GM12878 (cell line): ENCODE data around the gene ARHGEF11. TPM values are rescaled to one million over a fixed set of nuclear protein-coding genes. Genes with fewer than 3 reads are reported as not detected.

Source experiments
- ATAC-seq: fragments of 200-7000 bp; cut with Tn5 transposase; 3 replicates; pipeline ENCODE4 v1.9.1; 2020; ENCODE audit warnings: mild to moderate bottlenecking, moderate library complexity
- BruUV-seq: library from RNA; stranded (reverse); fragments of 400-500 nt; replicated peaks from 2 replicates; lab custom pipeline; 2021; lab: Mats Ljungman, UMichigan
- CTCF ChIA-PET: fragments of 300-600 bp; sonication (Branson Sonifier 250); formaldehyde crosslinking; extraction: SDS; loops from one replicate; lab custom pipeline; 2021; ENCODE audit warnings: inconsistent platforms; lab: Yijun Ruan, JAX
- POLR2A ChIA-PET: fragments of 350-600 bp; formaldehyde crosslinking; extraction: SDS; loops from one replicate; lab custom pipeline; 2021; ENCODE audit warnings: inconsistent platforms; lab: Charles Lee
- RAD21 ChIA-PET: fragments of 300-600 bp; sonication (Branson Sonifier 250); formaldehyde crosslinking; loops from one replicate; lab custom pipeline; 2023; ENCODE audit warnings: antibody characterized with exemption; ENCODE audit not compliant: unreplicated experiment; lab: Charles Lee
- SMC1A ChIA-PET: fragments of 300-600 bp; sonication (Branson Sonifier 250); formaldehyde crosslinking; loops from one replicate; lab custom pipeline; 2023; ENCODE audit not compliant: unreplicated experiment, uncharacterized antibody; lab: Charles Lee
- DNase-seq: peaks from one replicate; pipeline ENCODE4 v3.0.0-alpha.2; 2011; ENCODE audit warnings: low read depth, low spot score
- FAIRE-seq: peaks from 3 replicates; lab custom pipeline; 2011; peaks lifted over from hg19 to GRCh38; lab: Jason Lieb, UNC
- H2AFZ ChIP-seq: 2 replicates; pipeline ENCODE4 v1.6.0; 2011; ENCODE audit warnings: low read depth, low read length, control low read depth; ENCODE audit not compliant: control insufficient read depth
- H3K27ac ChIP-seq: 2 replicates; pipeline ENCODE4 v1.5.1; 2011; ENCODE audit warnings: control low read depth; ENCODE audit not compliant: control insufficient read depth, insufficient read depth
- H3K27me3 ChIP-seq, 2 experiments: replicated peaks in 1 of 2; 2 replicates each; pipeline versions ENCODE4 v1.6.0 to v1.6.1; 2011; ENCODE audit warnings: low read length in 1 of 2; ENCODE audit not compliant: control insufficient read depth in 2 of 2, insufficient read depth in 2 of 2
- H3K36me3 ChIP-seq, 2 experiments: 2 replicates each; pipeline ENCODE4 v1.5.1; 2011; ENCODE audit warnings: low read length in 1 of 2; ENCODE audit not compliant: control insufficient read depth in 2 of 2, insufficient read depth in 2 of 2
- H3K4me1 ChIP-seq: 2 replicates; pipeline ENCODE4 v1.6.1; 2011; ENCODE audit warnings: mild to moderate bottlenecking, low read length, moderate library complexity, mixed read lengths; ENCODE audit not compliant: control insufficient read depth, insufficient read depth
- H3K4me2 ChIP-seq: 2 replicates; pipeline ENCODE4 v1.6.0; 2011; ENCODE audit warnings: control low read depth; ENCODE audit not compliant: control insufficient read depth, insufficient read depth
- H3K4me3 ChIP-seq: fragments of 200-600 bp; sonication (generic); 2 replicates; pipeline ENCODE4 v1.5.1; 2016
- H3K79me2 ChIP-seq: 2 replicates; pipeline ENCODE4 v1.6.0; 2011; ENCODE audit warnings: low read length; ENCODE audit not compliant: control insufficient read depth, insufficient read depth
- H3K9ac ChIP-seq: 2 replicates; pipeline ENCODE4 v1.8.0; 2011; ENCODE audit warnings: low read length, control low read depth, mixed read lengths; ENCODE audit not compliant: control insufficient read depth, insufficient read depth
- H3K9me3 ChIP-seq: replicated peaks from 3 replicates; pipeline ENCODE4 v1.5.1; 2011; ENCODE audit warnings: mild to moderate bottlenecking, low read length; ENCODE audit not compliant: control insufficient read depth, insufficient read depth
- H4K20me1 ChIP-seq: 2 replicates; pipeline ENCODE4 v1.6.0; 2011; ENCODE audit not compliant: control insufficient read depth, insufficient read depth
- ATF7 ChIP-seq: fragments of 450-650 bp; IDR thresholded peaks from 2 replicates; pipeline ENCODE4 v1.6.1; 2016; ENCODE audit warnings: low read depth, mild to moderate bottlenecking
- CHD2 ChIP-seq: IDR thresholded peaks from 2 replicates; pipeline ENCODE4 v1.6.1; 2011; ENCODE audit warnings: low read depth, low read length, improper control_type of control experiment, borderline replicate concordance
- EED ChIP-seq: sonication (generic); IDR thresholded peaks from 2 replicates; pipeline ENCODE4 v1.6.1; 2016; ENCODE audit warnings: antibody characterized with exemption, low read depth
- EGR1 ChIP-seq, 2 experiments: IDR thresholded peaks; 1 replicate in 1 of 2; 2 replicates in 1 of 2; pipeline ENCODE4 v1.6.1; 2011 to 2012; ENCODE audit warnings: low read depth in 2 of 2, low read length in 2 of 2, borderline replicate concordance in 1 of 2, mild to moderate bottlenecking in 1 of 2, moderate library complexity in 1 of 2
- RAD21 ChIP-seq: IDR thresholded peaks from 2 replicates; pipeline ENCODE4 v1.6.1; 2011; ENCODE audit warnings: mild to moderate bottlenecking, low read depth, low read length, moderate library complexity; ENCODE audit not compliant: insufficient read depth
- SMC3 ChIP-seq: IDR thresholded peaks from 2 replicates; pipeline ENCODE4 v1.6.1; 2011; ENCODE audit warnings: low read length, improper control_type of control experiment, borderline replicate concordance
- STAT3 ChIP-seq: IDR thresholded peaks from 2 replicates; pipeline ENCODE4 v1.6.1; 2011; ENCODE audit warnings: low read depth, low read length, improper control_type of control experiment
- TAF1 ChIP-seq: IDR thresholded peaks from 2 replicates; pipeline ENCODE4 v1.6.1; 2011; ENCODE audit warnings: mild to moderate bottlenecking, low read depth, low read length, borderline replicate concordance
- YY1 ChIP-seq: IDR thresholded peaks from 2 replicates; pipeline ENCODE4 v1.6.1; 2011; ENCODE audit warnings: low read depth, mild to moderate bottlenecking, low read length
- WGBS: methylation state at CpG from one replicate; pipeline ENCODE4 v1.1.6; 2016; ENCODE audit warnings: low lambda C conversion rate; ENCODE audit not compliant: insufficient replicate concordance, insufficient coverage; ENCODE audit errors: missing lambda C conversion rate; 5-methylcytosine and 5-hydroxymethylcytosine counted together
- in situ Hi-C: fragments of 300-500 bp; cut with MboI; formaldehyde crosslinking; loops from 9 replicates; pipeline ENCODE4 v1.14.3; 2018; ENCODE audit warnings: mixed read lengths
- intact Hi-C: fragments of 100-400 bp; cut with micrococcal nuclease; formaldehyde crosslinking; loops from one replicate; pipeline ENCODE4 v1.14.2; 2022; ENCODE audit not compliant: unreplicated experiment
- polyA plus RNA-seq, 11 experiments: library from polyadenylated mRNA; depleted of rRNA in 4 of 11; unstranded in 6 of 11; stranded (reverse) in 5 of 11; fragments of >200 nt; fragmentation: Nextera tagmentation in 4 of 11; fragmentation: Illumina TruSeq in 1 of 11; extraction: Ambion mirVana in 4 of 11; extraction: Trizol in 1 of 11; gene quantifications; 1 replicate in 1 of 11; 2 replicates in 10 of 11; pipeline versions ENCODE4 v1.2.1 to v1.2.3, GENCODE V29; 2011 to 2016; ENCODE audit warnings: inconsistent platforms in 2 of 11, missing spikeins in 2 of 11, low read depth in 1 of 11
- total RNA-seq, 4 experiments: library from RNA; depleted of rRNA in 3 of 4; stranded (reverse); fragments of >200 nt in 3 of 4; fragmentation: Illumina TruSeq in 1 of 4; extraction: Trizol in 1 of 4; gene quantifications; 2 replicates each; pipeline versions ENCODE4 v1.2.1 to v1.2.3, GENCODE V29; 2013 to 2021
- TF ChIP-seq, protein P1 (sequence below), 3 experiments: IDR thresholded peaks in 2 of 3; conservative IDR thresholded peaks in 1 of 3; 2 replicates each; pipeline ENCODE4 v1.5.1; 2011; ENCODE audit warnings: low read depth in 3 of 3, low read length in 3 of 3, mild to moderate bottlenecking in 3 of 3, control low read depth in 2 of 3, moderate library complexity in 2 of 3, inconsistent platforms in 1 of 3, mixed read lengths in 1 of 3; ENCODE audit not compliant: control insufficient read depth in 2 of 3, insufficient read depth in 1 of 3; ENCODE audit errors: extremely low read depth in 1 of 3

Gene ARHGEF11
- total and polyA plus RNA-seq, 10 of the 15 experiments (the other 5 are each of a cell fraction or from before 2014, with no cell fraction given): 0.05 to 12.7 (median 1.8) TPM

DNA sequence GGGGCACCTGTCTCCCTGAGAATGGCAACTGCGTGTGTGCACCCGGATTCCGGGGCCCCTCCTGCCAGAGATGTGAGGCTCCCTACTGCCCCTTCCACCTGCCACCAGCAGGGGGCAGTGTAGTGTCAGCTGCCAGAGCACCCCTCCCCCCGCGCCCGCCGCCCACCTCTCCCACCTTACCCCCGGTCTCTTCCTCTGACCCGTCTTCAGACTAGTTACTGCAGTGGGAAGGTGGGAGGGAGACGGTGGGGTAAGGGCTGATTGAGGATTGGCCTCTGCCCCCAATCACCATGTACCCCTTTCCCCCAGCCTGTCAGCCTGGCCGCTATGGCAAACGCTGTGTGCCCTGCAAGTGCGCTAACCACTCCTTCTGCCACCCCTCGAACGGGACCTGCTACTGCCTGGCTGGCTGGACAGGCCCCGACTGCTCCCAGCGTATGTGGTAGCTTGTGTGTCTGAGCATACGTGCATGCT, 135.2 kb downstream of the ARHGEF11 start:
- no peak overlapping the region for H2AFZ ChIP-seq
- no peaks in the 10 kb centered on the region for H3K36me3 ChIP-seq
- RAD21 ChIA-PET: interaction anchor here (0.6 to 5.6 kb wide), 2 partner anchors 19 to 164 kb away, joined by 3 to 33 read pairs; no protein-coding TSS in a partner anchor
- no peak overlapping the region for H3K9ac ChIP-seq
- H3K4me2 ChIP-seq: no peak overlapping the region
- H3K79me2 ChIP-seq: no peaks in the 10 kb centered on the region
- peaks cover 2% of the 10 kb centered on the region in 2 experiments; a peak in 3 of 4 replicates for H3K27me3 ChIP-seq
- H3K9me3 ChIP-seq: no peaks in the 10 kb centered on the region
- ATAC-seq (peak; percentile 77), DNase-seq (no peak), FAIRE-seq (peak; percentile 61)
- 20% methylated on average over 18 of the region's 18 CpGs for WGBS
- SMC1A ChIA-PET: interaction anchor here (1.5 to 3.6 kb wide), 2 partner anchors 18 to 164 kb away, joined by 4 to 19 read pairs; no protein-coding TSS in a partner anchor
- no peak overlapping the region for H3K27ac ChIP-seq
- no TSS peak for BruUV-seq
- CTCF ChIA-PET: interaction anchor here (0.7 to 4.7 kb wide), 12 partner anchors 11 to 265 kb away, joined by 3 to 47 read pairs (median 4); no protein-coding TSS in a partner anchor
- H4K20me1 ChIP-seq: no peaks in the 10 kb centered on the region
- TF ChIP-seq STAT3: no peak
- TF ChIP-seq EGR1 (IDR thresholded peaks at IDR 0.05; ENCODE audit: borderline replicate concordance in 1 of 2, low read depth in 2 of 2, low read length in 2 of 2): 0 out of 3 replicates have a peak, but pooled peaks of 1 of the 2 experiments have one; percentile 11
- peak; percentile 36; the same call in 1 of the 2 replicates for TF ChIP-seq YY1
- TF ChIP-seq ATF7: no peak
- TF ChIP-seq, protein P1, sequence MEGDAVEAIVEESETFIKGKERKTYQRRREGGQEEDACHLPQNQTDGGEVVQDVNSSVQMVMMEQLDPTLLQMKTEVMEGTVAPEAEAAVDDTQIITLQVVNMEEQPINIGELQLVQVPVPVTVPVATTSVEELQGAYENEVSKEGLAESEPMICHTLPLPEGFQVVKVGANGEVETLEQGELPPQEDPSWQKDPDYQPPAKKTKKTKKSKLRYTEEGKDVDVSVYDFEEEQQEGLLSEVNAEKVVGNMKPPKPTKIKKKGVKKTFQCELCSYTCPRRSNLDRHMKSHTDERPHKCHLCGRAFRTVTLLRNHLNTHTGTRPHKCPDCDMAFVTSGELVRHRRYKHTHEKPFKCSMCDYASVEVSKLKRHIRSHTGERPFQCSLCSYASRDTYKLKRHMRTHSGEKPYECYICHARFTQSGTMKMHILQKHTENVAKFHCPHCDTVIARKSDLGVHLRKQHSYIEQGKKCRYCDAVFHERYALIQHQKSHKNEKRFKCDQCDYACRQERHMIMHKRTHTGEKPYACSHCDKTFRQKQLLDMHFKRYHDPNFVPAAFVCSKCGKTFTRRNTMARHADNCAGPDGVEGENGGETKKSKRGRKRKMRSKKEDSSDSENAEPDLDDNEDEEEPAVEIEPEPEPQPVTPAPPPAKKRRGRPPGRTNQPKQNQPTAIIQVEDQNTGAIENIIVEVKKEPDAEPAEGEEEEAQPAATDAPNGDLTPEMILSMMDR (IDR thresholded peaks at IDR 0.05 in 2 of 3, conservative IDR thresholded peaks at IDR 0.05 in 1 of 3; ENCODE audit: control insufficient read depth in 2 of 3, extremely low read depth in 1 of 3, insufficient read depth in 1 of 3, low read depth in 3 of 3, low read length in 3 of 3): peak; percentile 69 to 97 (median 70)
- no peak for TF ChIP-seq TAF1
- TF ChIP-seq SMC3: peak; percentile 61; the same call in 1 of the 2 replicates
- TF ChIP-seq EED: no peak
- peak; percentile 68 for TF ChIP-seq CHD2
- TF ChIP-seq RAD21: peak; percentile 43
- H3K4me3 ChIP-seq: no peak overlapping the region
- in situ Hi-C loops: no loop called here
- no peaks in the 10 kb centered on the region for H3K4me1 ChIP-seq
- intact Hi-C loops: loop anchor here (5.0 to 10.0 kb wide), 3 partner anchors 47 to 244 kb away; no protein-coding TSS in a partner anchor
- POLR2A ChIA-PET: no interaction called here
